Suprapubic skin (tissue), 4 donors: ENCODE results near the gene TANGO6. TPM values are rescaled to one million over a fixed set of nuclear protein-coding genes. Genes with fewer than 3 reads are reported as not detected.
A peak's percentile ranks its signal among the peaks of the same experiment; 100 is the strongest.

Source experiments
- DNase-seq, 2 donors: peaks; one replicate each; pipeline ENCODE4 v3.0.0-alpha.2; 2019; ENCODE audit warnings: low spot score in 2 of 2
- H3K27ac ChIP-seq: fragments of 200-600 bp; sonication (generic); one replicate; pipeline ENCODE4 v1.5.1; 2019
- H3K27me3 ChIP-seq: fragments of 200-600 bp; sonication (generic); one replicate; pipeline ENCODE4 v1.5.1; 2019
- H3K36me3 ChIP-seq: fragments of 200-600 bp; sonication (generic); one replicate; pipeline ENCODE4 v1.5.1; 2019
- H3K4me1 ChIP-seq: fragments of 200-600 bp; sonication (generic); one replicate; pipeline ENCODE4 v1.5.1; 2019
- H3K4me3 ChIP-seq: fragments of 200-600 bp; sonication (generic); one replicate; pipeline ENCODE4 v1.5.1; 2019; ENCODE audit warnings: mild to moderate bottlenecking
- H3K9me3 ChIP-seq: fragments of 200-600 bp; sonication (generic); one replicate; pipeline ENCODE4 v1.5.1; 2019
- EP300 ChIP-seq: sonication (generic); formaldehyde crosslinking; IDR thresholded peaks from one replicate; pipeline ENCODE4 v1.6.1; 2017; ENCODE audit warnings: antibody characterized with exemption
- POLR2A ChIP-seq, 2 donors: fragments of 450-650 bp; IDR thresholded peaks; one replicate each; pipeline ENCODE4 v1.6.1; 2017; ENCODE audit warnings: antibody characterized with exemption in 2 of 2, mild to moderate bottlenecking in 2 of 2, moderate library complexity in 2 of 2
- POLR2AphosphoS5 ChIP-seq, 3 donors: sonication (generic); formaldehyde crosslinking; IDR thresholded peaks; one replicate each; pipeline ENCODE4 v1.6.1; 2017; ENCODE audit warnings: antibody characterized with exemption in 3 of 3
- WGBS: methylation state at CpG from one replicate; pipeline ENCODE4 v1.1.5; 2018; 5-methylcytosine and 5-hydroxymethylcytosine counted together
- total RNA-seq, 4 donors: library from RNA; depleted of rRNA; stranded (reverse); fragments of >200 nt; gene quantifications; one replicate each; pipeline ENCODE4 v1.1.0, GENCODE V29; 2016
- TF ChIP-seq, protein P1 (sequence below), 2 donors: fragments of 200-600 bp in 1 of 2; fragments of 450-650 bp in 1 of 2; sonication (generic) in 1 of 2; IDR thresholded peaks; one replicate each; pipeline ENCODE4 v1.5.1; 2016 to 2019; ENCODE audit warnings: antibody characterized with exemption in 2 of 2, mild to moderate bottlenecking in 1 of 2, moderate library complexity in 1 of 2

Gene TANGO6
- total RNA-seq, 4 donors from 2014 or later: 10.6 to 14.0 (median 12.0) TPM

DNA sequence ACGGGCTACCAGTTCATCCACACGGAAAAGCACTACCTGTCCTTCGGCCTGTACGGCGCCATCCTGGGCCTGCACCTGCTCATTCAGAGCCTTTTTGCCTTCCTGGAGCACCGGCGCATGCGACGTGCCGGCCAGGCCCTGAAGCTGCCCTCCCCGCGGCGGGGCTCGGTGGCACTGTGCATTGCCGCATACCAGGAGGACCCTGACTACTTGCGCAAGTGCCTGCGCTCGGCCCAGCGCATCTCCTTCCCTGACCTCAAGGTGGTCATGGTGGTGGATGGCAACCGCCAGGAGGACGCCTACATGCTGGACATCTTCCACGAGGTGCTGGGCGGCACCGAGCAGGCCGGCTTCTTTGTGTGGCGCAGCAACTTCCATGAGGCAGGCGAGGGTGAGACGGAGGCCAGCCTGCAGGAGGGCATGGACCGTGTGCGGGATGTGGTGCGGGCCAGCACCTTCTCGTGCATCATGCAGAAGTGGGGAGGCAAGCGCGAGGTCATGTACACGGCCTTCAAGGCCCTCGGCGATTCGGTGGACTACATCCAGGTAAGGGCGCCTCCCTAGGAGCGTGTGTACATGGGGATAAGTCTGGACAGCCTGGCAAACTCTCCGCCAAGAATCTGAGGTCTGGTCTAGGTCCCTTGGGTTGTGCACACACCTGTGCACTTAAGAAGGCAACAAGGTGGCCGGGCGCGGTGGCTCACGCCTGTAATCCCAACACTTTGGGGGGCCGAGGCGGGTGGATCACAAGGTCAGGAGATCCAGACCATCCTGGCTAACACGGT, 266.3 kb downstream of the TANGO6 start:
- Histone ChIP-seq H3K36me3 (peaks cover 33% of the 10 kb centered on the region), H3K4me1 (peaks cover 51% of the 10 kb centered on the region), H3K9me3 (no peaks in the 10 kb centered on the region), H3K27me3 (peaks cover 7% of the 10 kb centered on the region), H3K27ac (no peak overlapping the region), H3K4me3 (no peak overlapping the region)
- TF ChIP-seq POLR2A (IDR thresholded peaks at IDR 0.05): no peak
- TF ChIP-seq EP300: no peak
- no peak for TF ChIP-seq POLR2AphosphoS5 (IDR thresholded peaks at IDR 0.05)
- TF ChIP-seq, protein P1, sequence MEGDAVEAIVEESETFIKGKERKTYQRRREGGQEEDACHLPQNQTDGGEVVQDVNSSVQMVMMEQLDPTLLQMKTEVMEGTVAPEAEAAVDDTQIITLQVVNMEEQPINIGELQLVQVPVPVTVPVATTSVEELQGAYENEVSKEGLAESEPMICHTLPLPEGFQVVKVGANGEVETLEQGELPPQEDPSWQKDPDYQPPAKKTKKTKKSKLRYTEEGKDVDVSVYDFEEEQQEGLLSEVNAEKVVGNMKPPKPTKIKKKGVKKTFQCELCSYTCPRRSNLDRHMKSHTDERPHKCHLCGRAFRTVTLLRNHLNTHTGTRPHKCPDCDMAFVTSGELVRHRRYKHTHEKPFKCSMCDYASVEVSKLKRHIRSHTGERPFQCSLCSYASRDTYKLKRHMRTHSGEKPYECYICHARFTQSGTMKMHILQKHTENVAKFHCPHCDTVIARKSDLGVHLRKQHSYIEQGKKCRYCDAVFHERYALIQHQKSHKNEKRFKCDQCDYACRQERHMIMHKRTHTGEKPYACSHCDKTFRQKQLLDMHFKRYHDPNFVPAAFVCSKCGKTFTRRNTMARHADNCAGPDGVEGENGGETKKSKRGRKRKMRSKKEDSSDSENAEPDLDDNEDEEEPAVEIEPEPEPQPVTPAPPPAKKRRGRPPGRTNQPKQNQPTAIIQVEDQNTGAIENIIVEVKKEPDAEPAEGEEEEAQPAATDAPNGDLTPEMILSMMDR (IDR thresholded peaks at IDR 0.05): no peak
- WGBS: 96% methylated on average over 31 of the region's 48 CpGs
- peak in 1 of 2 donors; percentile 47 for DNase-seq

DNA sequence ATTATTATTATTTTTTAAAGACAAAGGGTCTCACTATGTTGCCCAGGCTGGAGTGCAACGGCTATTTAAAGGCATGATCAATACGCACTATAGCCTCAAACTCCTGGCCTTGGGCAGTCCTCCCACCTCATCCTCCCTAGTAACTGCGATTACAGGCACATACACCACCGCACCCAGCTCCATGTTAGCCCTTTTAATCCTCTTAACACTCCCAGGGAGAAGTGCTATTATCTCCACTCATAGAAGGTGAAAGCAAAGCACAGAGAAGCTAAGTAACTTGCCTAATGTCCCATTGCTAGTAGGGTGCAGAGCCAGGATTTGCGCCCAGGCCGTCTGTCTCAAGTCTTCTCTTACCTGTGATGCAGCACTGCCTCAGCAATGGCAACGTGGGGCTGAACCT, 267.1 kb downstream of the TANGO6 start:
- TF ChIP-seq, protein P1 (IDR thresholded peaks at IDR 0.05): no peak
- no peak for TF ChIP-seq POLR2AphosphoS5 (IDR thresholded peaks at IDR 0.05)
- no peak for TF ChIP-seq POLR2A (IDR thresholded peaks at IDR 0.05)
- no peak for TF ChIP-seq EP300
- H3K4me3 ChIP-seq: no peak overlapping the region
- no peaks in the 10 kb centered on the region for H3K9me3 ChIP-seq
- no peak for DNase-seq
- no peak overlapping the region for H3K27ac ChIP-seq
- H3K27me3 ChIP-seq: peaks cover 7% of the 10 kb centered on the region
- peaks cover 39% of the 10 kb centered on the region for H3K36me3 ChIP-seq
- WGBS: 96% methylated on average over 7 of the region's 7 CpGs
- H3K4me1 ChIP-seq: peaks cover 46% of the 10 kb centered on the region

DNA sequence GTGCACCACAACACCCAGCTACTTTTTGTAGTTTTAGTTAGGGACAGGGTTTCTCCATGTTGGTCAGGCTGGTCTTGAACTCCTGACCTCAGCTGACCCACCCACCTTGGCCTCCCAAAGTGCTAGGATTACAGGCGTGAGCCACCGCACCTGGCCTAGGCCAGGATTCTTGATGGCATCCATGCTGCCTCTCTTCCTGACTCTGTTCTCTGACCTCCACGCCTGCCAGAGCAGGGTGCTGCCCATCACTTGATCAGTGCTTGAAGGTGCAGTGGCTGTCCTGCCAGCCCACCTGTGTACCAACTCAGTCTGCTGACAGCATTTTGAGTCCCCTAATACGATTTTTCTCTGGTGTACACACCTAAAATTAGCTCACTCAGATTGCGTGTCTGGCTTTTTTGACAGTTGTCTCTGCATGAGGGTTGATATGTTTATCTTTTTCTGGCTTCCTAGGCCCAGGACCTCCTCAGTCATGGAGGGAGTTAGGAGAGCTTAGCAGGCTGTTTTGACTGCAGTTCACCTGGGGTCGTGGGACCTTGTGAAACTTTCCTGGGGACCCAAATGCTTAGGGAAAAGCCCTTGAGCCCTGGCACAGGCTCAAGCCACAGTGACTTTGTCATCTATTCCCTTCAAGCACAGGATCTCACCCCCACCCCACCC, 268.0 kb downstream of the TANGO6 start:
- TF ChIP-seq POLR2AphosphoS5 (IDR thresholded peaks at IDR 0.05) (no peak), EP300 (no peak), POLR2A (IDR thresholded peaks at IDR 0.05) (no peak)
- TF ChIP-seq, protein P1 (IDR thresholded peaks at IDR 0.05): no peak
- H3K4me3 ChIP-seq: no peak overlapping the region
- H3K9me3 ChIP-seq: no peaks in the 10 kb centered on the region
- DNase-seq: no peak
- 92% methylated on average over 5 of the region's 6 CpGs for WGBS
- H3K36me3 ChIP-seq: peaks cover 47% of the 10 kb centered on the region
- peaks cover 7% of the 10 kb centered on the region for H3K27me3 ChIP-seq
- H3K4me1 ChIP-seq: peaks cover 42% of the 10 kb centered on the region
- no peak overlapping the region for H3K27ac ChIP-seq

DNA sequence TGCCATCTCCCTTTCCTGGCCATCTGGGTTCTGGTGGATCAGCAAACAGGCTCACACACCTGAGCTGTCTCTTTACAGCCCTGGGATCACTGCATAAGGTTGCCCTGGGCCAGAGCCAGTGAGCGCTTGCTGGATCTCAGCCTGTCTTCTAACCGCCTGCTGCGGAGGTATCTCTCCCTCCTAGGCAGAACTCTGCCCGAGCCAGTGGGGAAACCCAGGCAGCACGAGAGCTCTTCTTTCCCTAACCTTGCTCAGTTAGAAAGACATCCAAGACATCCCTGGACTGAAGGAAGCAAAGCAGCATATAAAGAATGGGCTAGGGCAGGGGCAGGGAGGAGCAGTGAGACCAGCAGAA, 268.5 kb downstream of the TANGO6 start:
- peaks cover 52% of the 10 kb centered on the region for H3K36me3 ChIP-seq

More for the DNA sequence above, 268.5 kb downstream of the TANGO6 start:
- Histone ChIP-seq H3K9me3 (no peaks in the 10 kb centered on the region), H3K4me3 (no peak overlapping the region), H3K27ac (no peak overlapping the region), H3K4me1 (peaks cover 42% of the 10 kb centered on the region), H3K27me3 (peaks cover 7% of the 10 kb centered on the region)
- TF ChIP-seq, protein P1 (IDR thresholded peaks at IDR 0.05): no peak
- TF ChIP-seq POLR2AphosphoS5 (IDR thresholded peaks at IDR 0.05): no peak
- TF ChIP-seq EP300: no peak
- no peak for TF ChIP-seq POLR2A (IDR thresholded peaks at IDR 0.05)
- 51% methylated on average over 5 of the region's 5 CpGs for WGBS
- DNase-seq: no peak
